GM23338 (cell line): ENCODE measurements around the gene PCED1A. TPM values are rescaled to one million over a fixed set of nuclear protein-coding genes. Genes with fewer than 3 reads are reported as not detected.

Experiments used
- ATAC-seq: fragments of 200-7000 bp; cut with Tn5 transposase; 3 replicates; pipeline ENCODE4 v1.9.1; 2020
- DNase-seq: peaks from one replicate; pipeline ENCODE4 v3.0.0-alpha.2; 2015; ENCODE audit warnings: low spot score
- H2AFZ ChIP-seq: fragments of 200-600 bp; sonication (generic); 2 replicates; pipeline ENCODE4 v1.8.0; 2016; ENCODE audit warnings: antibody characterized with exemption, mild to moderate bottlenecking, moderate library complexity
- H3F3A ChIP-seq: fragments of 200-600 bp; sonication (generic); replicated peaks from 2 replicates; pipeline ENCODE4 v1.8.0; 2017; ENCODE audit warnings: antibody characterized with exemption, mixed run types, low read depth
- H3K27ac ChIP-seq: fragments of 200-600 bp; sonication (generic); 2 replicates; pipeline ENCODE4 v1.6.1; 2016; ENCODE audit warnings: low read depth
- H3K27me3 ChIP-seq: fragments of 200-600 bp; sonication (generic); 2 replicates; pipeline ENCODE4 v1.8.0; 2016; ENCODE audit warnings: mild to moderate bottlenecking, mixed run types, moderate library complexity; ENCODE audit not compliant: insufficient read depth
- H3K36me3 ChIP-seq: fragments of 200-600 bp; sonication (generic); 2 replicates; pipeline ENCODE4 v1.8.0; 2016; ENCODE audit warnings: mild to moderate bottlenecking; ENCODE audit not compliant: insufficient read depth
- H3K4me1 ChIP-seq: fragments of 200-600 bp; sonication (generic); 2 replicates; pipeline ENCODE4 v1.8.0; 2016; ENCODE audit warnings: mild to moderate bottlenecking, moderate library complexity; ENCODE audit not compliant: insufficient read depth
- H3K4me2 ChIP-seq: fragments of 200-600 bp; sonication (generic); 2 replicates; pipeline ENCODE4 v1.7.1; 2017; ENCODE audit warnings: mixed run types
- H3K4me3 ChIP-seq: fragments of 200-600 bp; sonication (generic); 2 replicates; pipeline ENCODE4 v1.6.1; 2016; ENCODE audit warnings: mixed run types
- H3K79me2 ChIP-seq: fragments of 200-600 bp; sonication (generic); replicated peaks from 2 replicates; pipeline ENCODE4 v1.8.0; 2017; ENCODE audit warnings: mild to moderate bottlenecking; ENCODE audit not compliant: insufficient read depth
- H3K9me2 ChIP-seq: fragments of 200-600 bp; sonication (generic); 2 replicates; pipeline ENCODE4 v1.8.0; 2017; ENCODE audit not compliant: insufficient read depth
- H4K20me1 ChIP-seq: fragments of 200-600 bp; sonication (generic); replicated peaks from 2 replicates; pipeline ENCODE4 v1.8.0; 2017; ENCODE audit warnings: mild to moderate bottlenecking; ENCODE audit not compliant: insufficient read depth
- H3K27ac Mint-ChIP-seq: 2 replicates; pipeline ENCODE4 v1.8.0; 2020; ENCODE audit warnings: inconsistent platforms, mild to moderate bottlenecking, moderate library complexity, mixed read lengths
- H3K27me3 Mint-ChIP-seq: 3 replicates; pipeline ENCODE4 v1.8.0; 2022; ENCODE audit warnings: low read depth, mild to moderate bottlenecking, moderate library complexity, mixed read lengths, inconsistent platforms; ENCODE audit not compliant: insufficient read depth, poor library complexity
- H3K36me3 Mint-ChIP-seq: 3 replicates; pipeline ENCODE4 v1.8.0; 2021; ENCODE audit warnings: low read depth, mild to moderate bottlenecking, inconsistent platforms, moderate library complexity, mixed read lengths
- H3K4me1 Mint-ChIP-seq: 3 replicates; pipeline ENCODE4 v1.8.0; 2020; ENCODE audit warnings: mild to moderate bottlenecking, inconsistent platforms, mixed read lengths
- H3K4me3 Mint-ChIP-seq: 3 replicates; pipeline ENCODE4 v1.8.0; 2021; ENCODE audit warnings: moderate library complexity, mild to moderate bottlenecking, inconsistent platforms, mixed read lengths
- H3K9me3 Mint-ChIP-seq: 3 replicates; pipeline ENCODE4 v1.8.0; 2020; ENCODE audit warnings: moderate library complexity, mild to moderate bottlenecking, inconsistent platforms, mixed read lengths
- CREB1 ChIP-seq: fragments of 250-450 bp; sonication (Bioruptor Pico); IDR thresholded peaks from 2 replicates; pipeline ENCODE4 v1.5.0; 2020; ENCODE audit warnings: low read depth, mild to moderate bottlenecking, moderate library complexity
- EZH2 ChIP-seq: fragments of 200-600 bp; sonication (generic); IDR thresholded peaks from one replicate; pipeline ENCODE4 v1.8.0; 2017; ENCODE audit warnings: antibody characterized with exemption, mild to moderate bottlenecking, low read depth; ENCODE audit not compliant: unreplicated experiment
- EZH2phosphoT487 ChIP-seq: fragments of 200-600 bp; sonication (generic); IDR thresholded peaks from one replicate; pipeline ENCODE4 v1.8.1; 2018; ENCODE audit warnings: antibody characterized with exemption; ENCODE audit not compliant: unreplicated experiment
- JUNB ChIP-seq: IDR thresholded peaks from one replicate; pipeline ENCODE4 v1.6.1; 2016; ENCODE audit warnings: antibody characterized with exemption; ENCODE audit not compliant: unreplicated experiment
- NANOG ChIP-seq: IDR thresholded peaks from 2 replicates; pipeline ENCODE4 v1.6.1; 2016; ENCODE audit warnings: antibody characterized with exemption, borderline replicate concordance
- POLR2AphosphoS5 ChIP-seq: IDR thresholded peaks from 2 replicates; pipeline ENCODE4 v1.6.1; 2016; ENCODE audit warnings: antibody characterized with exemption, low read depth
- REST ChIP-seq: IDR thresholded peaks from one replicate; pipeline ENCODE4 v1.6.1; 2018; ENCODE audit warnings: antibody characterized with exemption; ENCODE audit not compliant: unreplicated experiment
- STAT1 ChIP-seq: IDR thresholded peaks from one replicate; pipeline ENCODE4 v1.6.1; 2016; ENCODE audit warnings: antibody characterized with exemption; ENCODE audit not compliant: unreplicated experiment
- ZNF114 ChIP-seq: fragments of 250-450 bp; sonication (Bioruptor Pico); IDR thresholded peaks from 2 replicates; pipeline ENCODE4 v1.5.0; 2020; ENCODE audit warnings: mild to moderate bottlenecking, moderate library complexity
- polyA plus RNA-seq: library from polyadenylated mRNA; unstranded; fragments of >200 nt; fragmentation: Nextera tagmentation; extraction: Ambion mirVana; gene quantifications from 2 replicates; pipeline ENCODE4 v1.2.1, GENCODE V29; 2016
- total RNA-seq: library from RNA; depleted of rRNA; stranded (reverse); fragments of >200 nt; shearing (Covaris generic); gene quantifications from 2 replicates; pipeline ENCODE4 v1.2.3, GENCODE V29; 2014
- TF ChIP-seq, protein P1 (sequence below), 2 experiments: fragments of 200-600 bp in 1 of 2; sonication (generic) in 1 of 2; conservative IDR thresholded peaks; 2 replicates each; pipeline versions ENCODE4 v1.5.1 to v1.6.1; 2016 to 2017; ENCODE audit warnings: antibody characterized with exemption in 2 of 2, low read depth in 2 of 2, mild to moderate bottlenecking in 2 of 2, moderate library complexity in 1 of 2

PCED1A gene
- total and polyA plus RNA-seq, 2 experiments from 2014 or later = 5.0 to 8.9 TPM

- H3K27me3 Mint-ChIP-seq = peaks cover 37% of the 10 kb centered on the region
- Histone ChIP-seq H3K27me3 (peaks cover 65% of the 10 kb centered on the region), H3K36me3 (no peaks in the 10 kb centered on the region), H3K4me1 (peaks cover 4% of the 10 kb centered on the region; the same call in 1 of the 2 replicates), H4K20me1 (no peaks in the 10 kb centered on the region), H3K79me2 (no peaks in the 10 kb centered on the region), H3K9me2 (no peaks in the 10 kb centered on the region), H3K27ac (no peak overlapping the region), H3K4me2 (0 out of 2 replicates have a peak overlapping the region, but pooled peaks have one; percentile 43), H3F3A (no peaks in the 10 kb centered on the region), H3K4me3 (no peak overlapping the region), H2AFZ (no peak overlapping the region)
- no peak overlapping the region for H3K27ac Mint-ChIP-seq
- peaks cover 11% of the 10 kb centered on the region; the same call in 2 of the 3 replicates for H3K36me3 Mint-ChIP-seq
- peaks cover 18% of the 10 kb centered on the region for H3K9me3 Mint-ChIP-seq
- H3K4me1 Mint-ChIP-seq = peaks cover 13% of the 10 kb centered on the region
- ATAC-seq = no peak
- no peak overlapping the region for H3K4me3 Mint-ChIP-seq
- no peak for DNase-seq
- TF ChIP-seq NANOG (no peak), ZNF114 (CRISPR knock-in tag) (no peak), CREB1 (no peak), EZH2 (no peak), STAT1 (no peak), EZH2phosphoT487 (no peak), POLR2AphosphoS5 (no peak), JUNB (no peak), REST (no peak)
- TF ChIP-seq, protein P1, sequence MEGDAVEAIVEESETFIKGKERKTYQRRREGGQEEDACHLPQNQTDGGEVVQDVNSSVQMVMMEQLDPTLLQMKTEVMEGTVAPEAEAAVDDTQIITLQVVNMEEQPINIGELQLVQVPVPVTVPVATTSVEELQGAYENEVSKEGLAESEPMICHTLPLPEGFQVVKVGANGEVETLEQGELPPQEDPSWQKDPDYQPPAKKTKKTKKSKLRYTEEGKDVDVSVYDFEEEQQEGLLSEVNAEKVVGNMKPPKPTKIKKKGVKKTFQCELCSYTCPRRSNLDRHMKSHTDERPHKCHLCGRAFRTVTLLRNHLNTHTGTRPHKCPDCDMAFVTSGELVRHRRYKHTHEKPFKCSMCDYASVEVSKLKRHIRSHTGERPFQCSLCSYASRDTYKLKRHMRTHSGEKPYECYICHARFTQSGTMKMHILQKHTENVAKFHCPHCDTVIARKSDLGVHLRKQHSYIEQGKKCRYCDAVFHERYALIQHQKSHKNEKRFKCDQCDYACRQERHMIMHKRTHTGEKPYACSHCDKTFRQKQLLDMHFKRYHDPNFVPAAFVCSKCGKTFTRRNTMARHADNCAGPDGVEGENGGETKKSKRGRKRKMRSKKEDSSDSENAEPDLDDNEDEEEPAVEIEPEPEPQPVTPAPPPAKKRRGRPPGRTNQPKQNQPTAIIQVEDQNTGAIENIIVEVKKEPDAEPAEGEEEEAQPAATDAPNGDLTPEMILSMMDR (conservative IDR thresholded peaks at IDR 0.05; ENCODE audit: low read depth in 2 of 2) = no peak
These were observed 18.4 kb downstream of the PCED1A start for GRCh38 chr20:2822073-2822472.
